ENCODE results near the gene DOP1B. TPM values are rescaled to one million over a fixed set of nuclear protein-coding genes. Genes with fewer than 3 reads are reported as not detected.

The DOP1B gene
- total RNA-seq, 2 donors from 2014 or later, result 7.8 to 8.0 TPM

DNA sequence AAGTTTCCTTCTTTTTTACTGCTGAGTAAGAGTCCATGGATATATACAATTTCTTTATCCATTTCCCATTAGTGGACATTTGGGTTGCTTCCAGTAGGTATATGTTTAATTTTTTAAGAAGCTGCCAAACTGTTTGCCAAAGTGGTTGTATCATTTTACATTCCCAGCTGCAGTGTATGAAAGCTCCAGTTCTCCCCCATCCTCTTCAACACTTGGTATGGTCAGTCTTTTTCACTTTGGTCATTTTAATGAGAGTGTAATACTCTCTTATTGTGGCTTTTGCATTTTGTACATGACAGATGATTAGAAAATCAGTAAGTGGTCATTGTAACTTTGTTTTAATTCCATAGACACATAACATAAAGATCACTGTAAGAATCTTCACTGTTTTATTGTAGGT lies 22.5 kb downstream of the DOP1B start:
- TF ChIP-seq, protein P1, sequence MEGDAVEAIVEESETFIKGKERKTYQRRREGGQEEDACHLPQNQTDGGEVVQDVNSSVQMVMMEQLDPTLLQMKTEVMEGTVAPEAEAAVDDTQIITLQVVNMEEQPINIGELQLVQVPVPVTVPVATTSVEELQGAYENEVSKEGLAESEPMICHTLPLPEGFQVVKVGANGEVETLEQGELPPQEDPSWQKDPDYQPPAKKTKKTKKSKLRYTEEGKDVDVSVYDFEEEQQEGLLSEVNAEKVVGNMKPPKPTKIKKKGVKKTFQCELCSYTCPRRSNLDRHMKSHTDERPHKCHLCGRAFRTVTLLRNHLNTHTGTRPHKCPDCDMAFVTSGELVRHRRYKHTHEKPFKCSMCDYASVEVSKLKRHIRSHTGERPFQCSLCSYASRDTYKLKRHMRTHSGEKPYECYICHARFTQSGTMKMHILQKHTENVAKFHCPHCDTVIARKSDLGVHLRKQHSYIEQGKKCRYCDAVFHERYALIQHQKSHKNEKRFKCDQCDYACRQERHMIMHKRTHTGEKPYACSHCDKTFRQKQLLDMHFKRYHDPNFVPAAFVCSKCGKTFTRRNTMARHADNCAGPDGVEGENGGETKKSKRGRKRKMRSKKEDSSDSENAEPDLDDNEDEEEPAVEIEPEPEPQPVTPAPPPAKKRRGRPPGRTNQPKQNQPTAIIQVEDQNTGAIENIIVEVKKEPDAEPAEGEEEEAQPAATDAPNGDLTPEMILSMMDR (conservative IDR thresholded peaks at IDR 0.05), result no peak
- H3K4me3 ChIP-seq (ENCODE audit: low read length), result no peak overlapping the region
- Mint-ChIP-seq H3K36me3 (ENCODE audit: low read depth) (peaks cover 2% of the 10 kb centered on the region), H3K27me3 (ENCODE audit: insufficient read depth) (no peaks in the 10 kb centered on the region), H3K27ac (no peak overlapping the region), H3K4me3 (no peak overlapping the region), H3K4me1 (peaks cover 1% of the 10 kb centered on the region), H3K9me3 (no peaks in the 10 kb centered on the region)
- no peaks in the 10 kb centered on the region for H3K36me3 ChIP-seq (ENCODE audit: control insufficient read depth, insufficient read depth, low read length)
- no peak overlapping the region for H3K27ac ChIP-seq (ENCODE audit: low read depth, low read length)
- no peaks in the 10 kb centered on the region for H3K9me3 ChIP-seq (ENCODE audit: control insufficient read depth, low read length)
- H3K9ac ChIP-seq (ENCODE audit: extremely low read depth, low read length, poor library complexity, severe bottlenecking), result no peak overlapping the region
- DNase-seq, result no peak
- H3K27me3 ChIP-seq (ENCODE audit: control insufficient read depth, insufficient read depth, low read length, poor library complexity, severe bottlenecking), result no peaks in the 10 kb centered on the region
- H3K4me1 ChIP-seq (ENCODE audit: control insufficient read depth, insufficient read depth, low read length), result no peaks in the 10 kb centered on the region

DNA sequence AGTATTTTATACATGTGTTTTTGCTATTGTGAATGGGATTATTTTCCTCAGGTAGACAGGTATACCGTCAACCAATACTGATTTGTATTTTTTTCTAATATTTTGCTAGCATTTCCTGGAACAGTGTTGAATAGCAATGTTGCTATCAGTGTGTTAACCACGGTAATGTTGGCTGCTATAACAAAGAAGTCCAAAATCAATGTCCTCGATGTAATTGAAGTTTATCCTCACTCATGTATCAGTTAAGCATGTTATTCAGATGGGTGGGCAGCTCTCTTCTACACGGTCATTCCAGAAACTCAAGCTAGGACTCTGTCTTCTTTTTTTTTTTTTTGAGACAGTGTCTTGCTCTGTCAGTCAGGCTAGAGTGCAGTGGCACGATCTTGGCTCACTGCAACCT lies 24.3 kb downstream of the DOP1B start:
- Histone ChIP-seq H3K4me3 (ENCODE audit: low read length) (no peak overlapping the region), H3K27ac (ENCODE audit: low read depth, low read length) (no peak overlapping the region), H3K36me3 (ENCODE audit: control insufficient read depth, insufficient read depth, low read length) (no peaks in the 10 kb centered on the region), H3K27me3 (ENCODE audit: control insufficient read depth, insufficient read depth, low read length, poor library complexity, severe bottlenecking) (no peaks in the 10 kb centered on the region), H3K4me1 (ENCODE audit: control insufficient read depth, insufficient read depth, low read length) (no peaks in the 10 kb centered on the region), H3K9me3 (ENCODE audit: control insufficient read depth, low read length) (no peaks in the 10 kb centered on the region), H3K9ac (ENCODE audit: extremely low read depth, low read length, poor library complexity, severe bottlenecking) (no peak overlapping the region)
- Mint-ChIP-seq H3K27me3 (ENCODE audit: insufficient read depth) (no peaks in the 10 kb centered on the region), H3K36me3 (ENCODE audit: low read depth) (peaks cover 2% of the 10 kb centered on the region), H3K4me1 (no peaks in the 10 kb centered on the region), H3K9me3 (no peaks in the 10 kb centered on the region), H3K27ac (no peak overlapping the region), H3K4me3 (no peak overlapping the region)
- DNase-seq, result no peak
- 89 to 93% methylated on average over 3 to 5 of the region's 5 CpGs for WGBS, 2 experiments (ENCODE audit: insufficient coverage in 1 of 2, insufficient read length in 1 of 2)
- TF ChIP-seq, protein P1 (conservative IDR thresholded peaks at IDR 0.05), result no peak

DNA sequence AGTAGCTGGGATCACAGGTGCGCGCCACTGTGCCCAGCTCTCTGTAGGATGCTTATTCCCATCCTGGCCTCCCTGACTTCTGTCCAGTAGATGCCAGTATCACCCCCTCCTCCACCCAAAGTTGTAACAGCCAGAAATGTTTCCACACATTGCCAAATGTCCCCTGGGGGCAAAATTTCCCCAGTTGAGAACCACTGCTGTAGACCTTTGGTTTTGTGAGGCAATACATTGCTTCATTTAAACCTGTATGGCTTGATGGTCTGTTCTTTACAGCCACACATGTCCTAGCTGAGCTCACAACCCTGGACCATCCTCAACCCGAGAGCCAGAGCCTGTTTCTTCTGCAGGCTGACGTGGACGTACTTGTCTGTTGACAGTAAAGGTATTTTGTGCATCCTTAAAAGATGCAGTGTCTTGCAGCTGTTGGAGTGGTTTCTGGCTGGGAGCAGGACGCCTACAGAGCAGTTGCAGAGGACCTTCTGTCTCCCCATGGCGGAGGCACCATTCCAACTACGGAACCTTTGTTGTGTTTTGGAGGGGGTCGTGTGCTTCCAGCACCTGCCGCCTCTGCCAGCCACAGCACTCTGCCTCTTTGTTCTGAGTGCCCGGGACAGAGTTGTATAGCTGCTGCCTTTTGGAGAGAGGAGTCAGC lies 26.6 kb downstream of the DOP1B start:
- Histone ChIP-seq H3K36me3 (ENCODE audit: control insufficient read depth, insufficient read depth, low read length) (no peaks in the 10 kb centered on the region), H3K27me3 (ENCODE audit: control insufficient read depth, insufficient read depth, low read length, poor library complexity, severe bottlenecking) (no peaks in the 10 kb centered on the region), H3K4me3 (ENCODE audit: low read length) (no peak overlapping the region), H3K4me1 (ENCODE audit: control insufficient read depth, insufficient read depth, low read length) (peaks cover 4% of the 10 kb centered on the region), H3K9me3 (ENCODE audit: control insufficient read depth, low read length) (no peaks in the 10 kb centered on the region), H3K27ac (ENCODE audit: low read depth, low read length) (no peak overlapping the region), H3K9ac (ENCODE audit: extremely low read depth, low read length, poor library complexity, severe bottlenecking) (no peak overlapping the region)
- peaks cover 13% of the 10 kb centered on the region for H3K4me1 Mint-ChIP-seq
- no peak for DNase-seq
- no peak overlapping the region for H3K4me3 Mint-ChIP-seq
- H3K27ac Mint-ChIP-seq, result no peak overlapping the region
- H3K9me3 Mint-ChIP-seq, result no peaks in the 10 kb centered on the region
- TF ChIP-seq, protein P1 (conservative IDR thresholded peaks at IDR 0.05), result no peak
- no peaks in the 10 kb centered on the region for H3K27me3 Mint-ChIP-seq (ENCODE audit: insufficient read depth)
- WGBS, 2 experiments (ENCODE audit: insufficient coverage in 1 of 2, insufficient read length in 1 of 2), result 89 to 92% methylated on average over 5 to 11 of the region's 11 CpGs
- peaks cover 2% of the 10 kb centered on the region for H3K36me3 Mint-ChIP-seq (ENCODE audit: low read depth)

Data from endodermal cell (in vitro differentiated cells).